ENCODE results near the gene NUFIP1.

GRCh38 chr13:44904967-44905366, 84.3 kb downstream of the NUFIP1 start:
- TF ChIP-seq POLR2A (IDR thresholded peaks at IDR 0.05) (no peak), CTCF (IDR thresholded peaks at IDR 0.05) (no peak)

All from lower leg skin (tissue), 3 donors.